GM19240 (cell line): ENCODE data around the gene DUSP6.

Experiments used
- DNase-seq: peaks from one replicate; pipeline ENCODE4 v3.0.0; 2011; ENCODE audit warnings: low spot score; ENCODE audit not compliant: insufficient read length

The DUSP6 gene

GRCh38 chr12:89352492-89353187, at the start of gene DUSP6:
DUSP6 (minus strand) TSS chr12:89352501; CDS start chr12:89352039, 462 bp downstream.
- DNase-seq, result no peak

GRCh38 chr12:89401433-89402058, 49.2 kb upstream of the DUSP6 start:
- no peak for DNase-seq

- no peak for DNase-seq
Measured at GRCh38 chr12:89400415-89400814, 48.1 kb upstream of the DUSP6 start.

- no peak for DNase-seq
Measured at GRCh38 chr12:89395712-89396111, 43.4 kb upstream of the DUSP6 start.

- DNase-seq, result no peak
Measured at GRCh38 chr12:89393551-89394121, 41.3 kb upstream of the DUSP6 start.

GRCh38 chr12:89392391-89392790, 40.1 kb upstream of the DUSP6 start:
- no peak for DNase-seq

GRCh38 chr12:89391726-89392336, 39.5 kb upstream of the DUSP6 start:
- no peak for DNase-seq

- DNase-seq, result no peak
Measured at GRCh38 chr12:89390802-89391673, 38.7 kb upstream of the DUSP6 start.

GRCh38 chr12:89389755-89390661, 37.7 kb upstream of the DUSP6 start:
- no peak for DNase-seq

- no peak for DNase-seq
Measured at GRCh38 chr12:89386138-89386537, 33.8 kb upstream of the DUSP6 start.

- DNase-seq, result no peak
Measured at GRCh38 chr12:89384807-89385206, 32.5 kb upstream of the DUSP6 start.

- no peak for DNase-seq
Measured at GRCh38 chr12:89384050-89384758, 31.9 kb upstream of the DUSP6 start.

GRCh38 chr12:89383235-89384049, 31.1 kb upstream of the DUSP6 start:
- no peak for DNase-seq

GRCh38 chr12:89382328-89382727, 30.0 kb upstream of the DUSP6 start:
- no peak for DNase-seq

GRCh38 chr12:89379839-89380467, 27.7 kb upstream of the DUSP6 start:
- DNase-seq, result no peak

- DNase-seq, result no peak
Measured at GRCh38 chr12:89379148-89379838, 27.0 kb upstream of the DUSP6 start.

GRCh38 chr12:89376844-89377243, 24.5 kb upstream of the DUSP6 start:
- no peak for DNase-seq

GRCh38 chr12:89376202-89376529, 23.9 kb upstream of the DUSP6 start:
- no peak for DNase-seq
